GM12878 (cell line): Measurements from ENCODE around the gene NUP62.
"Not testable (repeated sequence)": the region's sequence is repeated elsewhere in the genome, so short reads cannot be mapped to it uniquely, and the experiment has no call there.

Experiments used
- CTCF ChIP-seq, 3 experiments: IDR thresholded peaks in 2 of 3; conservative IDR thresholded peaks in 1 of 3; 2 replicates each; pipeline ENCODE4 v1.5.1; 2011; ENCODE audit warnings: low read depth in 3 of 3, low read length in 3 of 3, mild to moderate bottlenecking in 3 of 3, control low read depth in 2 of 3, moderate library complexity in 2 of 3, inconsistent platforms in 1 of 3, mixed read lengths in 1 of 3; ENCODE audit not compliant: control insufficient read depth in 2 of 3, insufficient read depth in 1 of 3; ENCODE audit errors: extremely low read depth in 1 of 3
- RAD51 ChIP-seq: fragments of 450-650 bp; IDR thresholded peaks from 2 replicates; pipeline ENCODE4 v1.6.1; 2016; ENCODE audit warnings: moderate library complexity, mild to moderate bottlenecking, inconsistent platforms
- ZNF384 ChIP-seq: IDR thresholded peaks from 2 replicates; pipeline ENCODE4 v1.6.1; 2012; ENCODE audit warnings: low read depth, mild to moderate bottlenecking, low read length, improper control_type of control experiment, borderline replicate concordance

DNA sequence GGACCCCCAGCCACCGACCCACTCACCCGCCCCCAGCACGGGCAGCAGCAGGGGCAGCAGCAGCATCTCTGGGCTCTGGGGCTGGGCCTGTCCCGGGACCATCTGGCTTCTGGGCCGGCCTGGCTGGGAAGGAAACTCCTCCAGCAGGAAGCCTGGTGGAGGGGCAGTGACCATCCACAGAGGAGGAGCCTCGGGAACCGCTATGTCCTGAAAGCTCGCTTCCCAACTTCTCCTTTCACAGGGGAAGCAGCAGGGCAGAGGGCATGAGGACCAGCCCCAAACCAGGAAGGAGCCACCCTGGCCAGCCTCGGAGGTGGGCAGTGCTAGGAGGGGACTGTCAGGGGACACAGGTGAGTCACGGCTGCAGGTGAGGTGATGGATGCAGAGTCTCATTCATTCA is 31.7 kb upstream of the NUP62 start, which contains the start of gene SIGLEC11:
- TF ChIP-seq CTCF (IDR thresholded peaks at IDR 0.05 in 2 of 3, conservative IDR thresholded peaks at IDR 0.05 in 1 of 3; ENCODE audit: control insufficient read depth in 2 of 3, extremely low read depth in 1 of 3, insufficient read depth in 1 of 3, low read depth in 3 of 3, low read length in 3 of 3); RAD51; ZNF384: not testable (repeated sequence)
